ENCODE results near the gene PLEKHG4B. TPM values are rescaled to one million over a fixed set of nuclear protein-coding genes. Genes with fewer than 3 reads are reported as not detected.

PLEKHG4B gene
- total RNA-seq, 2 experiments from 2014 or later: not detected

DNA sequence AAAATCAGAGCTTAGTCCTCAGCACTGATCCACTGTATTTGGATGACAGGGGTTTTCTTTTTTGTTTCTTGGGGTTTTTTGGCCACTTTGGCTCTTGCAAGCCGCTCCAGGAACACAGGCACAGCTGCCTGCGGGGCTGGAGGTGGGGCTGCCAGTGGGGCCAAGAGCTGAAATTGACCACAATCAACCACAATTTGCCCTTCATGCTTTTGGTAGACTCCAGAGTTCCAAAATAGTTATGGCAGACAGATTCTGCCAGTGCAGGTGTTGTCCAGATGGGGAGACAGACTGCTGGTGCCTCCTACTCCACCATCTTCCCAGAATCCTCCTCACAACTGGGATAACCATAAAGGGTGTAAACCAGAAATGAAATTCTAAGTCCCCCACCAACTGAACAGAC lies 36.5 kb downstream of the PLEKHG4B start:
- no peak for ATAC-seq
- peaks cover 15% of the 10 kb centered on the region for H3K27me3 Mint-ChIP-seq
- DNase-seq: no peak
- peaks cover 12% of the 10 kb centered on the region for H3K9me3 Mint-ChIP-seq
- ChIA-PET POLR2A (no interaction called here), CTCF (no interaction called here)
- H3K27ac Mint-ChIP-seq: no peak overlapping the region
- no peaks in the 10 kb centered on the region for H3K4me1 Mint-ChIP-seq (ENCODE audit: low read depth)
- H3K36me3 Mint-ChIP-seq (ENCODE audit: low read depth): peaks cover 3% of the 10 kb centered on the region
- no peak overlapping the region for H3K4me3 Mint-ChIP-seq
- intact Hi-C loops (cut with micrococcal nuclease): no loop called here
- TF ChIP-seq, protein P1, sequence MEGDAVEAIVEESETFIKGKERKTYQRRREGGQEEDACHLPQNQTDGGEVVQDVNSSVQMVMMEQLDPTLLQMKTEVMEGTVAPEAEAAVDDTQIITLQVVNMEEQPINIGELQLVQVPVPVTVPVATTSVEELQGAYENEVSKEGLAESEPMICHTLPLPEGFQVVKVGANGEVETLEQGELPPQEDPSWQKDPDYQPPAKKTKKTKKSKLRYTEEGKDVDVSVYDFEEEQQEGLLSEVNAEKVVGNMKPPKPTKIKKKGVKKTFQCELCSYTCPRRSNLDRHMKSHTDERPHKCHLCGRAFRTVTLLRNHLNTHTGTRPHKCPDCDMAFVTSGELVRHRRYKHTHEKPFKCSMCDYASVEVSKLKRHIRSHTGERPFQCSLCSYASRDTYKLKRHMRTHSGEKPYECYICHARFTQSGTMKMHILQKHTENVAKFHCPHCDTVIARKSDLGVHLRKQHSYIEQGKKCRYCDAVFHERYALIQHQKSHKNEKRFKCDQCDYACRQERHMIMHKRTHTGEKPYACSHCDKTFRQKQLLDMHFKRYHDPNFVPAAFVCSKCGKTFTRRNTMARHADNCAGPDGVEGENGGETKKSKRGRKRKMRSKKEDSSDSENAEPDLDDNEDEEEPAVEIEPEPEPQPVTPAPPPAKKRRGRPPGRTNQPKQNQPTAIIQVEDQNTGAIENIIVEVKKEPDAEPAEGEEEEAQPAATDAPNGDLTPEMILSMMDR (IDR thresholded peaks at IDR 0.05): no peak

DNA sequence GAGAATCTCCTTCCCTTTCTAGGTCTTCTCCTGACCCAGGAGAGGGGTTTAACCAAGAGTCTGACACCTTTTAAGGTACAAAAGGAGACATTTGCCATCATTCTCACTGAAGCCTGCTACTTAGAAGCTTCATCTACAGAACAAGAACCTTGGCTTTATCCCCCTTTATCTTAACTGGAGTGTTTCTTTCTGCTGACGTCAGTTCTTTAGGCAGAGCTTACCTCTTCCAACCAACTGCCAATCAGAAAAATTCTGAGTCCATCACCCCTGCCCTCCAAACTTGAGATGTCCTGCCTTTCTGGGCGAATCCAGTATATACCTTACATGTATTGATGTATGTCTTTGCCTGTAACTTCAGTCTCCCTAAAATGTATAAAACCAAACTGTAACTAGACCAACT lies 37.2 kb downstream of the PLEKHG4B start:
- TF ChIP-seq, protein P1 (IDR thresholded peaks at IDR 0.05): no peak
- ATAC-seq (no peak), DNase-seq (no peak)
- Mint-ChIP-seq H3K36me3 (ENCODE audit: low read depth) (peaks cover 3% of the 10 kb centered on the region), H3K27me3 (peaks cover 15% of the 10 kb centered on the region), H3K4me1 (ENCODE audit: low read depth) (no peaks in the 10 kb centered on the region), H3K9me3 (peaks cover 9% of the 10 kb centered on the region), H3K4me3 (no peak overlapping the region), H3K27ac (no peak overlapping the region)
- ChIA-PET CTCF (no interaction called here), POLR2A (no interaction called here)
- intact Hi-C loops (cut with micrococcal nuclease): no loop called here

DNA sequence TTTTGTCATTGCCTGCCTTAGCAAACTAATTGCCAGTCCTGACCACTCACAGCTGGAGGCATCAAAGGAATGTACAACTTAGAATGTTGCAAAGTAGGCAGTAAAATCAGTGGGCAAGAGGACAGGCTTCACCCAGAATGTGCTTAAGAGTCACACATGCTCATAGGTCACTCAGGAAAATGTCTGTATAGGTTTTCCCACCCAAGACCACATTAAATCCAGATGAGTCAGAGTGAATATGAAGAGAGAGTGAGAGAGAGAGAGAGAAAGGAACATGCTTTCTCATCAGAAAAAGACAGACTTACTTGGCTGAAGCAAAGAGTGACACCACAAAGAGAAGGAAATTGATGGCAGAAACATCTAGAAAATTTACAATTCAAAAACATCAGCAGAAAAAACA lies 37.9 kb downstream of the PLEKHG4B start:
- CTCF ChIA-PET: no interaction called here
- H3K9me3 Mint-ChIP-seq: peaks cover 9% of the 10 kb centered on the region
- TF ChIP-seq, protein P1 (IDR thresholded peaks at IDR 0.05): no peak
- POLR2A ChIA-PET: no interaction called here
- H3K27me3 Mint-ChIP-seq: peaks cover 15% of the 10 kb centered on the region
- H3K4me1 Mint-ChIP-seq (ENCODE audit: low read depth): no peaks in the 10 kb centered on the region
- H3K4me3 Mint-ChIP-seq: no peak overlapping the region
- H3K27ac Mint-ChIP-seq: no peak overlapping the region
- H3K36me3 Mint-ChIP-seq (ENCODE audit: low read depth): peaks cover 3% of the 10 kb centered on the region
- DNase-seq (no peak), ATAC-seq (no peak)
- intact Hi-C loops (cut with micrococcal nuclease): no loop called here

DNA sequence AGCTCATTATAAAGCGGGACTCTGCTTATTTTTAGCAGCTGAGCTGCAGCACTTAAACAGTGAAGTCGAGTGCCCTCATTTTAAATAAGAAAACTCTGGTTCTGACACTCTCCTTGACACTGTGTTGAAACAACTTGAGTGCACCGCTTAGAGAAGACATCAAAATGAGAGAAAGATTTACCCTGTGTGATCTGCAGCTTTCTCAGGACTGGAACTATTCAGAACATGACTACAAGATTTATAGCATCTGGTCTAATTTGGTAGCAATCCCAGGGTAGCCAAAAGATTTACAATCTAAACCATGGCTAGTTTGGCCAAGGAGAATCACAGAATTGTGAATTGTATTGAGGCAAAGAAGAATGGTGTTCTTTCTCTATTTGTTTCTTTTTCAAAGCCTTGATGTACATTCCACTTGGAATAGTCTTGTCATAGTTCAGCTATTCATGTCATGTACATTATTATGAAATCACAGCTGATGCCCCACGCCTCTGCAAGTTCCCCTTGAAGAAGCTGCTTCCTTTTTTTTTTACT lies 38.7 kb downstream of the PLEKHG4B start:
- peaks cover 9% of the 10 kb centered on the region for H3K9me3 Mint-ChIP-seq
- H3K36me3 Mint-ChIP-seq (ENCODE audit: low read depth): peaks cover 3% of the 10 kb centered on the region
- peaks cover 15% of the 10 kb centered on the region for H3K27me3 Mint-ChIP-seq
- intact Hi-C loops (cut with micrococcal nuclease): no loop called here
- H3K4me1 Mint-ChIP-seq (ENCODE audit: low read depth): no peaks in the 10 kb centered on the region
- TF ChIP-seq, protein P1 (IDR thresholded peaks at IDR 0.05): no peak
- ChIA-PET CTCF (no interaction called here), POLR2A (no interaction called here)
- ATAC-seq: no peak
- H3K4me3 Mint-ChIP-seq: no peak overlapping the region
- no peak overlapping the region for H3K27ac Mint-ChIP-seq
- no peak for DNase-seq

DNA sequence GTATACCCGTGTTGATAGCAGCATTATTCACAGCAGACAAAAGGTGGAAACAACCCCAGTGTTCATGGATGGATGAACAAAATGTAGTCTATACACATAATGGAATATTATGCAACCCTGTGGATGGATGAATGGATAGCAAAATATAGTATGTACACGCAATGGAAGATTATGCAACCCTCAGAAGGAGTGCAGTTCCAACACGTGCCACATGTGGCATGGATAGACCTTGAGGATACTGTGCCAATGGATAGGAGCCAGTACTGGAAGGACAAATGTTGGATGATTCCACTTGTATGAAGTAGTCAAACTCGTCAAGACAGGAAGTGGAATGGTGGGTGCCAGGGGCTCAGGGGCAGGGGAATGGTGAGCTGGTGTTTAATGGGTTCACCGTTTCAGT lies 44.9 kb downstream of the PLEKHG4B start:
- TF ChIP-seq, protein P1 (IDR thresholded peaks at IDR 0.05): no peak
- Mint-ChIP-seq H3K27me3 (peaks cover 3% of the 10 kb centered on the region), H3K9me3 (no peaks in the 10 kb centered on the region), H3K27ac (no peak overlapping the region), H3K4me1 (ENCODE audit: low read depth) (no peaks in the 10 kb centered on the region), H3K36me3 (ENCODE audit: low read depth) (no peaks in the 10 kb centered on the region), H3K4me3 (no peak overlapping the region)
- ChIA-PET POLR2A (no interaction called here), CTCF (no interaction called here)
- DNase-seq (no peak), ATAC-seq (no peak)
- intact Hi-C loops (cut with micrococcal nuclease): no loop called here

Data from activated CD8-positive, alpha-beta T cell treated with anti-CD3 and anti-CD28 coated beads for 36 hours (primary cell).